Stimulated activated CD4-positive, alpha-beta T cell treated with anti-CD3 and anti-CD28 coated beads, Interleukin-1b, Interleukin-23, amount 100 ng/mL, for 24 hours (primary cell): Measurements from ENCODE around the gene OBP2A.
"Not testable (repeated sequence)": the region's sequence is repeated elsewhere in the genome, so short reads cannot be mapped to it uniquely, and the experiment has no call there.

ENCODE experiments used
- DNase-seq, 4 experiments: peaks; one replicate each; pipeline ENCODE4 v3.0.0-alpha.2; 2020; ENCODE audit warnings: low read depth in 4 of 4, low spot score in 1 of 4

OBP2A gene, protein sequence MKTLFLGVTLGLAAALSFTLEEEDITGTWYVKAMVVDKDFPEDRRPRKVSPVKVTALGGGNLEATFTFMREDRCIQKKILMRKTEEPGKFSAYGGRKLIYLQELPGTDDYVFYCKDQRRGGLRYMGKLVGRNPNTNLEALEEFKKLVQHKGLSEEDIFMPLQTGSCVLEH

DNA sequence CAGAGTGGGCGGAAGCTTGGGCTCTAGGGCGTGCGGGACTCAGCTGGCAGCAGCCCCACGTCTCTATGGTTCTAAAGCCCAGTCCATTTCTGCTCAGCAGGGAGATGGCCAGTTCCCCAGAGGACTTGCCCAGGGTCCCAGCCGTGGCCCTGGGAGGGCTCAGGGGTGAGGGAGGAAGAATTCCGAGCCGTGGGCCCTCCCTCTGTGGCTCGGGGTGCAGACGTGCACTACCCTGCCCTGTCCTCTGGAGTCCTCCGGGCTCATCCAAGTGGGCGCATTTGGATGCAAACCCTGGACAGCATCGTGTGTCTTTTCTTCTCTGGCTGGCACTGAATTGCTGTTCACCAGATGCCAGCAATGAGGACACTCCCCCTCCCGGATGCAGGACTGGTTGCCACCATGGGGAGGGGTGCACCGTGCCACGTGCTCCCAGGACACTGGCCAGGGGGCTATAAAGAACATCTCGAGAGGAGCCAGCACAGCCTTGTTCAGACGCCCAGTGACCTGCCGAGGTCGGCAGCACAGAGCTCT lies at the start of gene OBP2A:
Gene OBP2A (plus strand): TSS at position 481 of the 531 bp plus-strand sequence. CDS start 55 bp downstream, outside the sequence.
- not testable (repeated sequence) for DNase-seq

GRCh38 chr9:135498381-135499126 lies 47.4 kb upstream of the OBP2A start:
- DNase-seq, result no peak

GRCh38 chr9:135499326-135500070 lies 46.4 kb upstream of the OBP2A start:
- peak; percentile 83 to 90 (median 84) for DNase-seq

GRCh38 chr9:135500071-135500524 lies 45.8 kb upstream of the OBP2A start:
- DNase-seq, result no peak

GRCh38 chr9:135500525-135501260 lies 45.2 kb upstream of the OBP2A start, which contains the start of gene MRPS2:
MRPS2 (plus strand) TSS chr9:135500682; CDS start chr9:135500711, 29 bp downstream.
- peak; percentile 64 to 75 (median 69) for DNase-seq

DNA sequence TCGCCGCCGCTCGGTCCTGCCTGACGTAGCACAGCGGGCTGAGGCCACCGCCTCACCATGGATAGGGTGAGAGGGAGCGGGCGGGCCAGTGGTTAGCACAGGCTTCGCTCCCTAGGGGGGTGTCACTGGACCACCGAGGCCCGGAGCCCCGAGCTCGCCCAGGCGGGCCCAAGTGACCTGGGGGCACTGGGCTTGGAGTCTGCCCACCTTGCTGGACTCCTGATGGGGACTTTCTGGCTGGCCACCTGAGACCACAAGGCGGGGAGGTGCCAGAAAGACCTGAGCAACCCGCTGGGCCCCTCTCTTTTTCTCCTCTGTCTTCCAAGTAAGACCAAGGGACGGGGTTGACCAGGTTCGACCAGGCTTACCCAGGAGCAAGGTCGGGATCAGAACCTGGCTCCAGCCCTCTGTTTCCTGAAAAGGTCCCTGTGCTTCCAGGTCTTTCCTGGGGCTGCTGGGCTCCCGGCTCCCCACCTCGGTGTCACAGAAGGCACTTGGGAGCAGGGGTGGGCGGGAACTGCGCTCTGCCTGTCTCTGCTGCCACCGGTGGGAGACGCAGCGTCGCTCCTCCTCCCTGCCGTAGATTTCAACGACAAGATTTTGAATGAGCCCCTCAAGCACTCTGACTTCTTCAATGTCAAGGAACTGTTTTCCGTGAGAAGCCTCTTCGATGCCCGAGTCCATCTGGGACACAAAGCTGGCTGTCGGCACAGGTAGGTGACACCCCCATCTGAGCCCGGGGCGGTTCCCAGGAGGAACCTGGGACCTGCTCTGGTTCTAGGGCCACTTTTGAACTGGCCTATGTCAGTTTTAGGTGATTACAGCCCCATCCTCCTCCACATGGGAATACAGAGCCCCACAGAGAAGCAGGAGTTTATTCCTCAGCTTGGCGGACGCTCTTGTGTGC lies 44.4 kb upstream of the OBP2A start:
- peak in 2 of 4 experiments; percentile 51 to 54 for DNase-seq

DNA sequence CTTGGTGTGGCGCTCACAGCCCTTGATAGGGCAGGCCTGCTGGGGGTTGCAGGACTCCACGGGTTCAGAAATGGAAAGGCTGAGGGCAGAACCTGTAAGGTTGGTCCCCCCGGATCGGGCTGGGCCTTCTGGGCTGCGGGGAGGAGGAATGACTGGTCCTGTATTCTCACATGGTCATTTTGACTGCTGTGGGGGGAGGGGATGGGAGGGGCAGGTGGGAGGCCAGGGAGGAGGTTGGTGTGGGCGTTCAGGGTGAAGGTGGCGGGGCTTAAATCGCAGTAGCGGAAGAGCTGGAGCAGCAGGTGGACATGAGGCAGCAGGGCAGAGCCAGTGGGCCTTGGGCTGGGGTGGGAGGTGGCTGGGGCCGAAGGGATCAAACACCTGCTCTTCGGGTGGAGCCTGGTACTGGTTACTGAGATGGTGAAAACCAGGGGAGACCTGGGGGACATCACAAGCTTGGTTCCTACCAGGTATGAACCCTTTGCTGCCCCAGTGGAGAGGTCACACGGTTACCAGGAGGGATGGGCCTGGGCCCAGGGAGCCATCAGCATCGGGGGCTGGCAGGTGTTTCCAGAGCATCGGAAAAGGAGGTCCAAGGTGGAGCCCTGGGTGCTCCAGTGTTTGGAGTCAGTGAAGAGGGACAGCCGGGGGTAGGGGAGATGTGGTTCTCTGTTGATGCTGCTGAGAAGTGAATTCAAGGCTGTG lies 43.6 kb upstream of the OBP2A start:
- no peak for DNase-seq

GRCh38 chr9:135502873-135503321 lies 43.0 kb upstream of the OBP2A start:
- DNase-seq, result no peak

DNA sequence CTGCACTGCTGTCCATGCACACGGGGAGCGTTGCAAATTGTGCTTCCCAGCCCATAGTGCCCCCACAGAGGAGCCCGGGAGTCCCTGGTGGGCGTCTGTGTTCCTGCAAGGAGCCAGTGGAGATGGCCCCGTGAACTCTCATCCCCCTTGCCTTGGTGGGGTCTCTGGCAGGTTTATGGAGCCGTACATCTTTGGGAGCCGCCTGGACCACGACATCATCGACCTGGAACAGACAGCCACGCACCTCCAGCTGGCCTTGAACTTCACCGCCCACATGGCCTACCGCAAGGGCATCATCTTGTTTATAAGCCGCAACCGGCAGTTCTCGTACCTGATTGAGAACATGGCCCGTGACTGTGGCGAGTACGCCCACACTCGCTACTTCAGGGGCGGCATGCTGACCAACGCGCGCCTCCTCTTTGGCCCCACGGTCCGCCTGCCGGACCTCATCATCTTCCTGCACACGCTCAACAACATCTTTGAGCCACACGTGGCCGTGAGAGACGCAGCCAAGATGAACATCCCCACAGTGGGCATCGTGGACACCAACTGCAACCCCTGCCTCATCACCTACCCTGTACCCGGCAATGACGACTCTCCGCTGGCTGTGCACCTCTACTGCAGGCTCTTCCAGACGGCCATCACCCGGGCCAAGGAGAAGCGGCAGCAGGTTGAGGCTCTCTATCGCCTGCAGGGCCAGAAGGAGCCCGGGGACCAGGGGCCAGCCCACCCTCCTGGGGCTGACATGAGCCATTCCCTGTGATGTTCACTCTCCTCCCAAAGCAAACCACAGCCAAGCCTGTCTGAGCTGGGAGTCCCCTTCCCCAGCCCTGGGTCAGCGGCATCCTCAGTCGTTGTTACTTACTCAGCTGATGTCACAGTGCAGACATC lies 42.3 kb upstream of the OBP2A start:
- DNase-seq, result no peak

GRCh38 chr9:135504262-135505243 lies 41.4 kb upstream of the OBP2A start:
- DNase-seq, result peak; percentile 25 to 44 (median 34)

GRCh38 chr9:135505406-135506187 lies 40.3 kb upstream of the OBP2A start:
- no peak for DNase-seq

- no peak for DNase-seq
These were observed 39.4 kb upstream of the OBP2A start for GRCh38 chr9:135506327-135507103.

GRCh38 chr9:135507104-135508035 lies 38.6 kb upstream of the OBP2A start:
- DNase-seq, result no peak

GRCh38 chr9:135508211-135508820 lies 37.6 kb upstream of the OBP2A start:
- DNase-seq, result no peak
